IMR-90 (cell line): Measurements from ENCODE around the gene WNT9B. TPM values are rescaled to one million over a fixed set of nuclear protein-coding genes. Genes with fewer than 3 reads are reported as not detected.

Source experiments
- ATAC-seq: fragments of 200-7000 bp; cut with Tn5 transposase; 2 replicates; pipeline ENCODE4 v1.9.1; 2020; ENCODE audit warnings: low read depth, mild to moderate bottlenecking, moderate library complexity
- BruUV-seq: library from RNA; stranded (reverse); fragments of 400-500 nt; replicated peaks from 2 replicates; lab custom pipeline; 2021; lab: Mats Ljungman, UMichigan
- CTCF ChIA-PET: fragments of 300-600 bp; formaldehyde crosslinking; extraction: SDS; loops from one replicate; lab custom pipeline; 2021; ENCODE audit warnings: antibody characterized with exemption; lab: Yijun Ruan, JAX
- POLR2A ChIA-PET: fragments of 300-600 bp; sonication (Branson Sonifier 250); formaldehyde crosslinking; loops from one replicate; lab custom pipeline; 2022; ENCODE audit warnings: antibody characterized with exemption; ENCODE audit not compliant: unreplicated experiment; lab: Charles Lee
- DNase-seq: peaks from one replicate; pipeline ENCODE4 v3.0.0; 2013
- H2AFZ ChIP-seq: replicated peaks from 2 replicates; pipeline ENCODE3; 2013; ENCODE audit warnings: low read length, mild to moderate bottlenecking; ENCODE audit not compliant: poor library complexity
- H2AK5ac ChIP-seq: 2 replicates; pipeline ENCODE4 v1.6.1; 2013; ENCODE audit warnings: low read depth, low read length, inconsistent platforms
- H2AK9ac ChIP-seq: replicated peaks from 2 replicates; pipeline ENCODE3; 2013; ENCODE audit warnings: mild to moderate bottlenecking, low read depth, low read length, moderate library complexity; ENCODE audit not compliant: poor library complexity
- H2BK120ac ChIP-seq: 2 replicates; pipeline ENCODE4 v1.6.1; 2013; ENCODE audit warnings: low read depth, low read length, inconsistent platforms
- H2BK15ac ChIP-seq: 3 replicates; pipeline ENCODE4 v1.6.1; 2013; ENCODE audit warnings: low read depth, low read length, inconsistent platforms
- H2BK20ac ChIP-seq: 2 replicates; pipeline ENCODE4 v1.6.1; 2013; ENCODE audit warnings: low read depth, mild to moderate bottlenecking, inconsistent platforms, low read length, moderate library complexity
- H2BK5ac ChIP-seq: 2 replicates; pipeline ENCODE4 v1.6.1; 2013; ENCODE audit warnings: mild to moderate bottlenecking, low read depth, low read length, inconsistent platforms; ENCODE audit not compliant: poor library complexity, severe bottlenecking
- H3K14ac ChIP-seq: replicated peaks from 2 replicates; pipeline ENCODE4 v1.6.1; 2013; ENCODE audit warnings: low read depth, low read length, inconsistent platforms
- H3K18ac ChIP-seq: 2 replicates; pipeline ENCODE4 v1.6.1; 2013; ENCODE audit warnings: low read depth, low read length, control low read depth
- H3K23ac ChIP-seq: 2 replicates; pipeline ENCODE4 v1.6.1; 2013; ENCODE audit warnings: low read depth, low read length, inconsistent platforms
- H3K27ac ChIP-seq: 2 replicates; pipeline ENCODE4 v1.5.1; 2013; ENCODE audit warnings: mild to moderate bottlenecking, control low read depth, low read length; ENCODE audit not compliant: insufficient read depth
- H3K27me3 ChIP-seq: 2 replicates; pipeline ENCODE4 v1.6.1; 2013; ENCODE audit warnings: low read length; ENCODE audit not compliant: control insufficient read depth, insufficient read depth
- H3K36me3 ChIP-seq: 2 replicates; pipeline ENCODE4 v1.6.1; 2013; ENCODE audit warnings: low read length, mixed read lengths; ENCODE audit not compliant: control insufficient read depth, insufficient read depth
- H3K4ac ChIP-seq: 2 replicates; pipeline ENCODE4 v1.6.1; 2013; ENCODE audit warnings: low read depth, low read length, inconsistent platforms
- H3K4me1 ChIP-seq: 2 replicates; pipeline ENCODE4 v1.6.1; 2013; ENCODE audit warnings: low read length, mixed read lengths; ENCODE audit not compliant: control insufficient read depth, insufficient read depth
- H3K4me2 ChIP-seq: 2 replicates; pipeline ENCODE4 v1.6.1; 2013; ENCODE audit warnings: low read depth, mild to moderate bottlenecking, control low read depth, low read length, moderate library complexity
- H3K4me3 ChIP-seq: 2 replicates; pipeline ENCODE4 v1.5.1; 2013; ENCODE audit warnings: low read depth, mild to moderate bottlenecking, control low read depth, low read length, moderate library complexity; ENCODE audit not compliant: insufficient read depth
- H3K56ac ChIP-seq: 2 replicates; pipeline ENCODE4 v1.6.1; 2013; ENCODE audit warnings: low read length, inconsistent platforms; ENCODE audit not compliant: insufficient read depth; ENCODE audit errors: extremely low read depth
- H3K79me1 ChIP-seq, 2 experiments: 2 replicates each; pipeline ENCODE4 v1.6.1; 2013; ENCODE audit warnings: low read length in 2 of 2, inconsistent platforms in 1 of 2, low read depth in 1 of 2
- H3K9ac ChIP-seq: 2 replicates; pipeline ENCODE4 v1.6.1; 2013; ENCODE audit warnings: low read depth, low read length, control low read depth
- H3K9me1 ChIP-seq: 2 replicates; pipeline ENCODE4 v1.6.1; 2013; ENCODE audit warnings: low read length, inconsistent platforms; ENCODE audit not compliant: insufficient read depth
- H3K9me3 ChIP-seq: 2 replicates; pipeline ENCODE4 v1.6.1; 2013; ENCODE audit warnings: low read length; ENCODE audit not compliant: control insufficient read depth, insufficient read depth
- H4K20me1 ChIP-seq: 2 replicates; pipeline ENCODE4 v1.6.1; 2013; ENCODE audit warnings: low read length, inconsistent platforms; ENCODE audit not compliant: insufficient read depth
- H4K5ac ChIP-seq: 2 replicates; pipeline ENCODE4 v1.6.1; 2013; ENCODE audit warnings: mild to moderate bottlenecking, low read depth, low read length, control low read depth
- H4K8ac ChIP-seq, 2 experiments: 2 replicates each; pipeline ENCODE4 v1.6.1; 2013; ENCODE audit warnings: low read depth in 2 of 2, low read length in 2 of 2, control low read depth in 1 of 2, inconsistent platforms in 1 of 2
- H4K91ac ChIP-seq: 2 replicates; pipeline ENCODE4 v1.6.1; 2013; ENCODE audit warnings: low read depth, low read length, inconsistent platforms; ENCODE audit not compliant: insufficient read depth
- BHLHE40 ChIP-seq: fragments of 150-350 bp; IDR thresholded peaks from 2 replicates; pipeline ENCODE4 v1.6.1; 2016; ENCODE audit warnings: mild to moderate bottlenecking, low read depth, low read length
- CEBPB ChIP-seq: IDR thresholded peaks from 2 replicates; pipeline ENCODE4 v1.6.1; 2012; ENCODE audit warnings: low read depth, low read length, improper control_type of control experiment
- CHD1 ChIP-seq: IDR thresholded peaks from 2 replicates; pipeline ENCODE4 v1.6.1; 2012; ENCODE audit warnings: low read depth, low read length, improper control_type of control experiment
- FOS ChIP-seq: fragments of 150-350 bp; IDR thresholded peaks from 2 replicates; pipeline ENCODE4 v1.6.1; 2016; ENCODE audit warnings: low read depth, low read length
- MXI1 ChIP-seq: IDR thresholded peaks from 2 replicates; pipeline ENCODE4 v1.6.1; 2012; ENCODE audit warnings: low read depth, mild to moderate bottlenecking, low read length, moderate library complexity, borderline replicate concordance
- SMC3 ChIP-seq: fragments of 150-350 bp; IDR thresholded peaks from 2 replicates; pipeline ENCODE4 v1.6.1; 2016; ENCODE audit warnings: low read depth, mild to moderate bottlenecking, antibody characterized with exemption, low read length, moderate library complexity
- WGBS, 2 experiments: methylation state at CpG; one replicate each; pipeline versions ENCODE4 v1.1.5 to v1.1.7; 2013; ENCODE audit warnings: missing lambda C conversion rate in 2 of 2; ENCODE audit not compliant: insufficient read length in 1 of 2; ENCODE audit errors: extremely low coverage in 2 of 2; 5-methylcytosine and 5-hydroxymethylcytosine counted together
- dilution Hi-C: fragments of 300-500 bp; cut with HindIII; formaldehyde crosslinking; loops from one replicate; pipeline ENCODE4 v1.14.3; 2018; ENCODE audit warnings: low sequenced_read_pairs; ENCODE audit not compliant: unreplicated experiment
- in situ Hi-C: fragments of 300-500 bp; cut with MboI; formaldehyde crosslinking; loops from 3 replicates; pipeline ENCODE4 v1.14.3; 2019; ENCODE audit warnings: low sequenced_read_pairs, inconsistent platforms, mixed read lengths
- intact Hi-C: fragments of 100-400 bp; cut with micrococcal nuclease; formaldehyde crosslinking; loops from 2 replicates; pipeline ENCODE4 v1.10.0; 2022
- polyA plus RNA-seq, 3 experiments: library from polyadenylated mRNA; depleted of rRNA; stranded (reverse); fragments of >200 nt; gene quantifications; 2 replicates each; pipeline ENCODE4 v1.2.3, GENCODE V29; 2012; ENCODE audit warnings: low replicate concordance in 1 of 3
- total RNA-seq: library from RNA; depleted of rRNA; stranded (reverse); fragments of >200 nt; gene quantifications from 2 replicates; pipeline ENCODE4 v1.2.3, GENCODE V29; 2012
- TF ChIP-seq, protein P1 (sequence below): fragments of 150-350 bp; IDR thresholded peaks from 2 replicates; pipeline ENCODE4 v1.6.1; 2016; ENCODE audit warnings: low read depth, mild to moderate bottlenecking, low read length, moderate library complexity, borderline replicate concordance

Gene WNT9B
- total and polyA plus RNA-seq, 2 of the 4 experiments (the other 2 are of a cell fraction), result not detected

DNA sequence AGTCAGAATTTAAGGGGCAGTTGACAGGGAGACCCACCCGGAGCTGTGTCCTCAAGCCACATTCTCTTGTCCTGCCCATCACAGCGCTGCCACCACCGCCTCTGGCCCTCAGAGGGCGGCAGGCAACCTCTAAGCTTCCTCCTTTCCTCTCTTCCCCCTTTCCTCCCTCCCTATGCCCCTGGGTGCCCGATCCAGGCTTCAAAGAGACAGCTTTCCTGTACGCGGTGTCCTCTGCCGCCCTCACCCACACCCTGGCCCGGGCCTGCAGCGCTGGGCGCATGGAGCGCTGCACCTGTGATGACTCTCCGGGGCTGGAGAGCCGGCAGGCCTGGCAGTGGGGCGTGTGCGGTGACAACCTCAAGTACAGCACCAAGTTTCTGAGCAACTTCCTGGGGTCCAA, 23.5 kb downstream of the WNT9B start:
- no peak overlapping the region for H2BK15ac ChIP-seq
- H3K4me2 ChIP-seq, result no peak overlapping the region
- no peak overlapping the region for H3K4ac ChIP-seq
- no peak overlapping the region for H3K9ac ChIP-seq
- in situ Hi-C loops, result loop anchor here (25.0 kb wide), 1 partner anchor 137 kb away; no protein-coding TSS in a partner anchor
- H3K18ac ChIP-seq, result no peak overlapping the region
- H4K5ac ChIP-seq, result no peak overlapping the region
- no peak overlapping the region for H3K4me3 ChIP-seq
- no peak overlapping the region for H3K27ac ChIP-seq
- 74% methylated on average over 4 of the region's 16 CpGs; no CpG with 5 or more reads in 1 of the 2 experiments for WGBS, 2 experiments
- H2AK5ac ChIP-seq, result no peak overlapping the region
- H3K79me1 ChIP-seq, result no peaks in the 10 kb centered on the region
- H3K36me3 ChIP-seq, result no peaks in the 10 kb centered on the region
- no peak overlapping the region for H2AK9ac ChIP-seq
- no peak overlapping the region for H2BK5ac ChIP-seq
- H2BK20ac ChIP-seq, result no peak overlapping the region
- H4K8ac ChIP-seq, result no peak overlapping the region
- H2AFZ ChIP-seq, result no peak overlapping the region
- BruUV-seq, result no TSS peak
- H3K9me3 ChIP-seq, result no peaks in the 10 kb centered on the region
- peaks cover 40% of the 10 kb centered on the region for H3K27me3 ChIP-seq
- no peaks in the 10 kb centered on the region for H4K20me1 ChIP-seq
- no peak overlapping the region for H2BK120ac ChIP-seq
- dilution Hi-C loops, result no loop called here
- DNase-seq, result no peak
- intact Hi-C loops, result no loop called here
- no peak overlapping the region for H3K23ac ChIP-seq
- H3K9me1 ChIP-seq, result no peaks in the 10 kb centered on the region
- H4K91ac ChIP-seq, result no peak overlapping the region
- POLR2A ChIA-PET, result no interaction called here
- CTCF ChIA-PET, result no interaction called here
- no peaks in the 10 kb centered on the region for H3K4me1 ChIP-seq
- no peak for TF ChIP-seq CEBPB
- no peak for TF ChIP-seq FOS
- TF ChIP-seq, protein P1, sequence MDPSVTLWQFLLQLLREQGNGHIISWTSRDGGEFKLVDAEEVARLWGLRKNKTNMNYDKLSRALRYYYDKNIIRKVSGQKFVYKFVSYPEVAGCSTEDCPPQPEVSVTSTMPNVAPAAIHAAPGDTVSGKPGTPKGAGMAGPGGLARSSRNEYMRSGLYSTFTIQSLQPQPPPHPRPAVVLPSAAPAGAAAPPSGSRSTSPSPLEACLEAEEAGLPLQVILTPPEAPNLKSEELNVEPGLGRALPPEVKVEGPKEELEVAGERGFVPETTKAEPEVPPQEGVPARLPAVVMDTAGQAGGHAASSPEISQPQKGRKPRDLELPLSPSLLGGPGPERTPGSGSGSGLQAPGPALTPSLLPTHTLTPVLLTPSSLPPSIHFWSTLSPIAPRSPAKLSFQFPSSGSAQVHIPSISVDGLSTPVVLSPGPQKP, result no peak
- TF ChIP-seq BHLHE40, result no peak
- no peak for TF ChIP-seq SMC3
- TF ChIP-seq CHD1, result no peak
- no peak for TF ChIP-seq MXI1
- H3K56ac ChIP-seq, result no peak overlapping the region
- no peak overlapping the region for H3K14ac ChIP-seq
- no peak for ATAC-seq
